Neural cell (in vitro differentiated cells): ENCODE data around the gene ARHGAP27.

Source experiments
- EP300 ChIP-seq: fragments of 450-650 bp; conservative IDR thresholded peaks from 2 replicates; pipeline ENCODE4 v1.6.1; 2014; ENCODE audit warnings: antibody characterized with exemption, mild to moderate bottlenecking, moderate library complexity; ENCODE audit not compliant: poor library complexity, severe bottlenecking
- RAD21 ChIP-seq: fragments of 450-650 bp; conservative IDR thresholded peaks from 2 replicates; pipeline ENCODE4 v1.6.1; 2014; ENCODE audit warnings: antibody characterized with exemption, mild to moderate bottlenecking, moderate library complexity

DNA sequence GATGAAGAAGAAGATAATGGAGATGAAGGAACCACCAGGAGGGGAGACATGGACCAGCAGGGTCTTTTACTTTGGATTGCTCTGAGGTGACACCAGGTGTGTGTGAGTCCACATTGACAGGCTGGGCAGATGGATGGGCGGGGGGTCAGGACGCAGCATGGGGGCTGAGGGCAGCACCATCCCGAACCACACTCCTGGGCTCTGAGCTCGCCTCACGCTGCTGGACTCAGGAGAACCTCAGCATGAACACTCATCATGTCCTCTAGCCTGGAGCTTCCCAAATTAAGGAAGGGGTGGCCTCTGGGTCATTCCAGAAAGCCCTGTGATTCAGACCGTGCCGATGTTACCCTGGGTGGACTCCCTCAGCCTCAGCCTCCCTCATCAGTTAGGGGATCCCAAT lies 65.5 kb downstream of the ARHGAP27 start:
- TF ChIP-seq EP300 (no peak), RAD21 (no peak)
